ENCODE measurements around the gene METTL2B. TPM values are rescaled to one million over a fixed set of nuclear protein-coding genes. Genes with fewer than 3 reads are reported as not detected.
"Not testable (repeated sequence)": the region's sequence is repeated elsewhere in the genome, so short reads cannot be mapped to it uniquely, and the experiment has no call there.

Gene METTL2B
- total and polyA plus RNA-seq, 7 experiments from 2014 or later = 14.7 to 35.1 (median 25.9) TPM

DNA sequence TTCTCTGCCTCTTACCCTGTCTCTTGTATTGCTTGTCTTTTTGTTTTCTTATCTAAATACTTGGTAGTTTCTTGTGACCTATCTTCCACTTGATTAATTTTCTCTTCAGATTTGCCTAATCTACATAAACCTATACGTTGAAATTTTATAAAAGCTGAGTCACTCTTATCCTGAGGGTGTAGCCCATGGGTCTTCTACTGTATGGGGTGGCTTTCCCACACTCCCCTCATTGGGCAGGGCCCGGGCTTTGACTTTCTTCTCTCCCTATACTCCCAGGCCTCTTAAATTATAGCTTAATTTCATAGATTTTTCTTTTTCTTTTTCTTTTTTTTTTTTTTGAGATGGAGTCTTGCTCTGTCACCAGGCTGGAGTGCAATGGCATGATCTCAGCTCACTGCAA lies 66.0 kb downstream of the METTL2B start:
- H3K9me3 ChIP-seq (ENCODE audit: control insufficient read depth in 2 of 3, low read length in 3 of 3); H3K9me3 Mint-ChIP-seq; DNase-seq; POLR2A ChIA-PET; intact Hi-C loops (cut with micrococcal nuclease); H3K4me3 ChIP-seq (ENCODE audit: low read length); H3K27ac ChIP-seq (ENCODE audit: low read depth, low read length); H3K27me3 ChIP-seq (ENCODE audit: control insufficient read depth in 2 of 2, insufficient read depth in 2 of 2, low read length in 2 of 2); ATAC-seq; H3K27me3 Mint-ChIP-seq; H3K4me1 ChIP-seq (ENCODE audit: control insufficient read depth in 2 of 2, insufficient read depth in 2 of 2, low read length in 2 of 2): not testable (repeated sequence)
- Mint-ChIP-seq H3K4me1 (peaks cover 11 to 51% (median 39%) of the 10 kb centered on the region in 7 donors), H3K27ac (peak overlapping the region in 2 of 9 donors; percentile 30 to 51), H3K4me3 (peak overlapping the region in 1 of 10 donors; percentile 29), H3K36me3 (peaks cover 0 to 25% (median 13%) of the 10 kb centered on the region in 5 donors)
- CTCF ChIA-PET = interaction anchor here (0.6 kb wide), 1 partner anchor 72 kb away, joined by 7 read pairs; no protein-coding TSS in a partner anchor
- peaks cover 0 to 22% (median 0%) of the 10 kb centered on the region in 3 experiments for H3K36me3 ChIP-seq (ENCODE audit: control insufficient read depth in 2 of 3, insufficient read depth in 3 of 3, low read length in 3 of 3)

DNA sequence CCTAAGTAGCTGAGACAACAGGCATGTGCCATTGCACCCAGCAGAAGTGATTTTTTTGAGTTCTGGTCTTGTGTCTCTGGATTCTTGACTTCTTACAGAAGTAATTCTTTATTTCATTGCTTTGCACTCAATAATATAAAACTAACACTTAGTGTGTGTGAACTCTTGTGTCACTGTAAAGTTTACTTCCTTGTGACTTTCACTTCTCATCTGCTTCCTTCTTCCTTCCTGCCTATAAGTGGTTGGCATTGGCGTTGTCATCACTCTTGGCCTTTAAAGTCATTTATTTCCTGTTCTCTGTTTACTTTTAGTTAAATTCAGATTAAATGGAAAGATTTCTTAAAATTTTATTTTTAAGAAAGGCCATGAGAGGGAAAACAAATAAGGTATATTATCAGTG lies 66.8 kb downstream of the METTL2B start:
- CTCF ChIA-PET = interaction anchor here (0.6 kb wide), 1 partner anchor 71 kb away, joined by 7 read pairs; no protein-coding TSS in a partner anchor
- Mint-ChIP-seq H3K36me3 (peaks cover 0 to 31% (median 13%) of the 10 kb centered on the region in 5 donors), H3K4me1 (peaks cover 5 to 45% (median 34%) of the 10 kb centered on the region in 7 donors), H3K27ac (peak overlapping the region in 4 of 9 donors; percentile 19 to 68 (median 50)), H3K4me3 (peak overlapping the region in 5 of 10 donors; percentile 23 to 68 (median 36))
- H3K27me3 Mint-ChIP-seq; H3K27me3 ChIP-seq (ENCODE audit: control insufficient read depth in 2 of 2, insufficient read depth in 2 of 2, low read length in 2 of 2); H3K9me3 Mint-ChIP-seq; intact Hi-C loops (cut with micrococcal nuclease); H3K4me1 ChIP-seq (ENCODE audit: control insufficient read depth in 2 of 2, insufficient read depth in 2 of 2, low read length in 2 of 2); POLR2A ChIA-PET; H3K27ac ChIP-seq (ENCODE audit: low read depth, low read length); H3K4me3 ChIP-seq (ENCODE audit: low read length); DNase-seq; H3K9me3 ChIP-seq (ENCODE audit: control insufficient read depth in 2 of 3, low read length in 3 of 3): not testable (repeated sequence)
- peaks cover 0 to 28% (median 0%) of the 10 kb centered on the region in 3 experiments for H3K36me3 ChIP-seq (ENCODE audit: control insufficient read depth in 2 of 3, insufficient read depth in 3 of 3, low read length in 3 of 3)
- peak; percentile 60 for ATAC-seq

DNA sequence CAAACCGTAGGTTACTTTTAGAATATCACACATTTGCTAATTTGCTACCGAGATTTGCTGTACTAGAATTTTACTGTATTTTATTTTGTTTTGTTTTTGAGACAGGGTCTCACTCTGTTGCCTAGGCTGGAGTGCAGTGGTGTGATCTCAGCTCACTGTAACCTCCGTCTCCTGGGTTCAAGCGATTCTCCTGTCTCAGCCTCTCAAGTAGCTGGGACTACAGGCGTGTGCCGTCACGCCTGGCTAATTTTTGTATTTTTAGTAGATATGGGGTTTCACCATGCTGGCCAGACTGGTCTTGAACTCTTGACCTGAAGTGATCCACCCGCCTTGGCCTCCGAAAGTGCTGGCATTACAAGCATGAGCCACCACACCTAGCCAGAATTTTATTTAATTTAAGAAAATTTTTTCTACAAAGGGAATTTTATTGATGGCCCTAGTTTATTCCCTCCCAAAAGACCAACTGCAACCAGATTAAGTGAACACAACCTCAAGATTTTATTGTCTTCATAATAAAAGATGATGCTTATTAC lies 69.8 kb downstream of the METTL2B start:
- H3K4me1 ChIP-seq (ENCODE audit: control insufficient read depth in 2 of 2, insufficient read depth in 2 of 2, low read length in 2 of 2); ATAC-seq; H3K27ac ChIP-seq (ENCODE audit: low read depth, low read length); H3K4me3 Mint-ChIP-seq; CTCF ChIA-PET; H3K27me3 Mint-ChIP-seq; intact Hi-C loops (cut with micrococcal nuclease); H3K9me3 ChIP-seq (ENCODE audit: control insufficient read depth in 2 of 3, low read length in 3 of 3); H3K27me3 ChIP-seq (ENCODE audit: control insufficient read depth in 2 of 2, insufficient read depth in 2 of 2, low read length in 2 of 2); H3K9me3 Mint-ChIP-seq; DNase-seq; POLR2A ChIA-PET; H3K4me3 ChIP-seq (ENCODE audit: low read length): not testable (repeated sequence)
- H3K27ac Mint-ChIP-seq = peak overlapping the region in 2 of 9 donors; percentile 23 to 64
- peaks cover 0 to 22% (median 0%) of the 10 kb centered on the region in 3 experiments for H3K36me3 ChIP-seq (ENCODE audit: control insufficient read depth in 2 of 3, insufficient read depth in 3 of 3, low read length in 3 of 3)
- peaks cover 0 to 28% (median 10%) of the 10 kb centered on the region in 5 donors for H3K36me3 Mint-ChIP-seq
- H3K4me1 Mint-ChIP-seq = peaks cover 7 to 36% (median 26%) of the 10 kb centered on the region in 7 donors

DNA sequence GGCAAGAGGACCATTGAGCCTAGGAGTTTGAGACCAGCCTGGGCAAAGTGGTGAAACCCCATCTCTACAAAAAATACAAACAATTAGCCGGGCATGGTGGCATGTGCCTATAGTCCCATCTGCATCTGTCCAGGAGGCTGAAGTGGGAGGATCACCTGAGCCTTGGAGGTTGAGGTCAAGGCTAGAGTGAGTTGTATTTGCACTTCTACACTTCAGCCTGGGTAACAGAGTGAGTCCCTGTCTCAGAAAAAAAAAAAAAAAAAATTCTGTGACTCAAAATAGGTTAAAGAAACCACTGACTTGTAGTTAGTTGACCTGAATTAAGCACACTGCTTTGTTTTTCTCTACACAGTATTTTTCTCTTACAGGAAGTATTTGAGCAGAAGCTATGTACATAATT lies 74.4 kb downstream of the METTL2B start:
- Mint-ChIP-seq H3K36me3 (peaks cover 0 to 21% (median 10%) of the 10 kb centered on the region in 5 donors), H3K4me1 (peaks cover 1 to 21% (median 12%) of the 10 kb centered on the region in 7 donors), H3K27ac (no peak overlapping the region), H3K4me3 (no peak overlapping the region), H3K9me3 (no peaks in the 10 kb centered on the region), H3K27me3 (no peaks in the 10 kb centered on the region)
- intact Hi-C loops (cut with micrococcal nuclease) = no loop called here
- no peak for DNase-seq
- POLR2A ChIA-PET = interaction anchor here (0.7 kb wide), 1 partner anchor 931 kb away, joined by 3 read pairs; no protein-coding TSS in a partner anchor
- CTCF ChIA-PET = no interaction called here
- Histone ChIP-seq H3K27me3 (ENCODE audit: control insufficient read depth in 2 of 2, insufficient read depth in 2 of 2, low read length in 2 of 2) (no peaks in the 10 kb centered on the region), H3K4me3 (ENCODE audit: low read length) (no peak overlapping the region), H3K9me3 (ENCODE audit: control insufficient read depth in 2 of 3, low read length in 3 of 3) (no peaks in the 10 kb centered on the region), H3K27ac (ENCODE audit: low read depth, low read length) (no peak overlapping the region), H3K36me3 (ENCODE audit: control insufficient read depth in 2 of 3, insufficient read depth in 3 of 3, low read length in 3 of 3) (peaks cover 0 to 17% (median 0%) of the 10 kb centered on the region in 3 experiments), H3K4me1 (ENCODE audit: control insufficient read depth in 2 of 2, insufficient read depth in 2 of 2, low read length in 2 of 2) (no peaks in the 10 kb centered on the region)
- ATAC-seq = no peak

- H3K4me1 Mint-ChIP-seq = peaks cover 1 to 25% (median 12%) of the 10 kb centered on the region in 7 donors
- H3K27ac ChIP-seq (ENCODE audit: low read depth, low read length); intact Hi-C loops (cut with micrococcal nuclease); H3K36me3 ChIP-seq (ENCODE audit: control insufficient read depth in 2 of 3, insufficient read depth in 3 of 3, low read length in 3 of 3); H3K4me1 ChIP-seq (ENCODE audit: control insufficient read depth in 2 of 2, insufficient read depth in 2 of 2, low read length in 2 of 2); H3K27me3 ChIP-seq (ENCODE audit: control insufficient read depth in 2 of 2, insufficient read depth in 2 of 2, low read length in 2 of 2); H3K27ac Mint-ChIP-seq; H3K9me3 Mint-ChIP-seq; H3K9me3 ChIP-seq (ENCODE audit: control insufficient read depth in 2 of 3, low read length in 3 of 3); H3K27me3 Mint-ChIP-seq; ATAC-seq; H3K4me3 ChIP-seq (ENCODE audit: low read length); H3K36me3 Mint-ChIP-seq; DNase-seq; CTCF ChIA-PET; H3K4me3 Mint-ChIP-seq; POLR2A ChIA-PET: not testable (repeated sequence)
Observed at GRCh38 chr7:128554394-128554793, 77.8 kb downstream of the METTL2B start.

Other genes starting within 250 kb of the METTL2B start
- gene LEP, start 235.5 kb upstream of the METTL2B start, total RNA-seq = under 1 TPM in 1 of 5 experiments, not detected in 4; 0.10 TPM
- not detected for gene LEP, start 235.5 kb upstream of the METTL2B start, polyA plus RNA-seq
- gene RBM28, start 132.8 kb upstream of the METTL2B start, total RNA-seq = 10 to 100 TPM; 30.1 to 51.0 (median 43.5) TPM
- gene RBM28, start 132.8 kb upstream of the METTL2B start, polyA plus RNA-seq = 1 to 10 TPM; 9.0 to 9.4 TPM
- 1 to 10 TPM in 1 of 5 experiments, under 1 TPM in 3, not detected in 1; 0.49 to 1.1 (median 0.58) TPM for gene PRRT4, start 115.1 kb upstream of the METTL2B start, total RNA-seq
- under 1 TPM in 1 of 2 donors, not detected in 1; 0.27 TPM for gene PRRT4, start 115.1 kb upstream of the METTL2B start, polyA plus RNA-seq
- gene IMPDH1, start 66.8 kb upstream of the METTL2B start, total RNA-seq = 10 to 100 TPM; 36.5 to 92.0 (median 44.4) TPM
- 10 to 100 TPM; 33.7 to 48.1 TPM for gene IMPDH1, start 66.8 kb upstream of the METTL2B start, polyA plus RNA-seq
- 10 to 100 TPM in 1 of 5 experiments, 1 to 10 TPM in 4; 2.4 to 39.5 (median 4.4) TPM for gene HILPDA, start 20.9 kb upstream of the METTL2B start, total RNA-seq
- gene HILPDA, start 20.9 kb upstream of the METTL2B start, polyA plus RNA-seq = 1 to 10 TPM; 2.5 to 3.1 TPM
- gene GARIN1A, start 195.5 kb downstream of the METTL2B start, total RNA-seq = 1 to 10 TPM in 4 of 5 experiments, under 1 TPM in 1; 0.70 to 2.8 (median 1.8) TPM
- gene GARIN1A, start 195.5 kb downstream of the METTL2B start, polyA plus RNA-seq = not detected